ENCODE data around the gene TENT5A.

The TENT5A gene

DNA sequence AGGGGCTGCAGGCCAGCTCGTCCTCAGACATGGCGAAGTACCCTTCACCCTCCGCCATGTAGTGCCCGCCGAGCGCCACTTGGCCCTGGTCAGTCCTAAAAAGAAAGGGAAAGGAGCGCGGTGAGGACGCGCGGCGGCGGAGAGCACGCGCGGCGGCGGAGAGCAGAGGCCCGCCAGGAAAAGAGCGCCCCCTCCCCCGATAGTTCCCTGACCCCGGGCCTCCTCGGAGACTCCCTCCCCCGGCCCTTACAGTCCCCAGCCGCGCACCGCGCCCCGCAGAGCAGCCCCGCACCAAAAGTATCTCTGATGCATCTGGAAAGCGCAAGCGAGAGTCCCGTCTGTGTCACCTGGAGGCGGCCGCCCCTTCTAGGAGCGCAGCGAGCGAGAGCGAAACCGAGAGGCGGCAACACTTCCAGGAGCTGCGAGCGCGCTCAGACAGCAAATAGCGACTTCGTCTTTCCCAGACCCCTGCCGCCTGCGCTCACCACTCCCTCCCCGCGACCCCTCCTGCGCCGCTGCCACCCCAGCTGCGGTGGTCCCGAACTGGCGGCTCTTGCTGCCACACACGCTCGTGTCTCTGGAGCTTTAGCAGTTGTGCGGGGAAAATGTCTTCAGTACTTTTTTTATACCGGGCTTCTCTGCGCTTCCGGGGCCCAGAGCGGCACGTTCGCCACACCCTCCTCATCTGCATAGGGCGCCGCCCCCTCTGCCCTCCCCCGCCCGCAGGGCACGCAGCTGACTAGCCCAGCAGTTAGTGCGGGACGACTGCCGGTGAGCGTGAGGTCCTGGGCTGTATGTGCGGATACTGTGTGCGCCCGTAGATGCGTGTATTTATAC, at the start of gene TENT5A:
Gene TENT5A, minus strand, starts transcription at position 598 of the 837 bp plus-strand sequence. Its CDS starts 540 bp downstream, at position 58.
- TF ChIP-seq, protein P1, sequence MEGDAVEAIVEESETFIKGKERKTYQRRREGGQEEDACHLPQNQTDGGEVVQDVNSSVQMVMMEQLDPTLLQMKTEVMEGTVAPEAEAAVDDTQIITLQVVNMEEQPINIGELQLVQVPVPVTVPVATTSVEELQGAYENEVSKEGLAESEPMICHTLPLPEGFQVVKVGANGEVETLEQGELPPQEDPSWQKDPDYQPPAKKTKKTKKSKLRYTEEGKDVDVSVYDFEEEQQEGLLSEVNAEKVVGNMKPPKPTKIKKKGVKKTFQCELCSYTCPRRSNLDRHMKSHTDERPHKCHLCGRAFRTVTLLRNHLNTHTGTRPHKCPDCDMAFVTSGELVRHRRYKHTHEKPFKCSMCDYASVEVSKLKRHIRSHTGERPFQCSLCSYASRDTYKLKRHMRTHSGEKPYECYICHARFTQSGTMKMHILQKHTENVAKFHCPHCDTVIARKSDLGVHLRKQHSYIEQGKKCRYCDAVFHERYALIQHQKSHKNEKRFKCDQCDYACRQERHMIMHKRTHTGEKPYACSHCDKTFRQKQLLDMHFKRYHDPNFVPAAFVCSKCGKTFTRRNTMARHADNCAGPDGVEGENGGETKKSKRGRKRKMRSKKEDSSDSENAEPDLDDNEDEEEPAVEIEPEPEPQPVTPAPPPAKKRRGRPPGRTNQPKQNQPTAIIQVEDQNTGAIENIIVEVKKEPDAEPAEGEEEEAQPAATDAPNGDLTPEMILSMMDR (conservative IDR thresholded peaks at IDR 0.05; ENCODE audit: low read length): no peak
- peak within 1 kb of the TSS; percentile 96 for H3K4me3 ChIP-seq (ENCODE audit: low read length)
- DNase-seq (ENCODE audit: low read depth): peak; percentile 93

DNA sequence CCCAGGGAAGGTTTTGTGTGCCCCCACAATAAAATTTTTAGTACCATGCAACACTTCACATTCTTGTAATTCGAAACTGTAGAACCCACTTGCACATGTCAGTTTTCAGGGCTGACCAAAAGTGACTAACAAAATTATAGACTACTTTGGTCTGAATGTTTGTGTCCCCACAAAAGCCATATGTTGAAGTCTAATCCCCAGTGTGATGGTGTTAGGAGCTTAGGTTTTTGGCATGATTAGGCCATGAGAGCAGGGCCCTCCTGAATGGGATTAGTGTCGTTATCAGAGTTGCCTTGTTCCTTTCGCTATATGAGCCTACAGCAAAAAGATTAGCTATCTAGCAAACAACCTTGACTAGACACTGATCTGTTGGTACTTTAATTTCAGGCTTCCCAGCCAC, 49.0 kb upstream of the TENT5A start:
- TF ChIP-seq, protein P1 (conservative IDR thresholded peaks at IDR 0.05; ENCODE audit: low read length): no peak
- DNase-seq (ENCODE audit: low read depth): no peak
- H3K4me3 ChIP-seq (ENCODE audit: low read length): no peak overlapping the region

DNA sequence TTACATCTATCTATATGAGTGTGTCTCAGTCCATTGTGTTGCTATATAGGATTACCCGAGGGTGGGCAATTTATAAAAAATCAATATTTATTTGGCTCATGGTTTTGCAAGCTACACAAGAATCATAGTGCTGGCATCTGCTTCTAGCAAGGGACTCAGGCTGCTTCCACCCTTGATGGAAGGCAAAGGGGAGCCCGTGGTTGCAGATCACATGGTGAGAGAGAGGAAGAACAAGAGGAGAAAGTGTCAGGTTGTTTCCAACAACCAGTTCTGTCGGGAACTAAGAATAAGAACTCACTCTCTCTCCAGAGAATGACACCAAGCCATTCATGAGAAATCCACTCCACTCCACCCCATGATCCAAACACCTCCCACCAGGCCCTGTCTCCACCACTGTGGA, 48.2 kb upstream of the TENT5A start:
- DNase-seq (ENCODE audit: low read depth): no peak
- no peak overlapping the region for H3K4me3 ChIP-seq (ENCODE audit: low read length)
- TF ChIP-seq, protein P1 (conservative IDR thresholded peaks at IDR 0.05; ENCODE audit: low read length): no peak

DNA sequence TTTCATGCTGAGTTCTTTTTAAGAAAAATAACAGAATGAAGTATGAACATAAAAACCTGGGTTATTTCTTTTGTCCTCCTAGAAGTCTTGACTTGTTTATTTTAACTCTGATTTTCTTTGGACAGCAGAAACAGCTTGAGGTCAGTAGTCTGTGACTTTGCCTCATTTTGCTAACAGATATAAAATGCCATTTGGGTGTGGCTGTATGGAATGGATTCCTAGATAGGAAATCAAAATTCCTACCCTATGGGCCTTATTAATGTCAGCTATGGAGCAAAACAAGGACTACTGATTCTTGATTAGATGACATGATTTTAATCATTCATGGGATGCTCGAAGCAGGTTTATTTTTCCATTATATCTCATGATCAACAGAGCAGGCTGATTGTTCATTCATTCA, 46.8 kb upstream of the TENT5A start:
- TF ChIP-seq, protein P1 (conservative IDR thresholded peaks at IDR 0.05; ENCODE audit: low read length): no peak
- no peak for DNase-seq (ENCODE audit: low read depth)

DNA sequence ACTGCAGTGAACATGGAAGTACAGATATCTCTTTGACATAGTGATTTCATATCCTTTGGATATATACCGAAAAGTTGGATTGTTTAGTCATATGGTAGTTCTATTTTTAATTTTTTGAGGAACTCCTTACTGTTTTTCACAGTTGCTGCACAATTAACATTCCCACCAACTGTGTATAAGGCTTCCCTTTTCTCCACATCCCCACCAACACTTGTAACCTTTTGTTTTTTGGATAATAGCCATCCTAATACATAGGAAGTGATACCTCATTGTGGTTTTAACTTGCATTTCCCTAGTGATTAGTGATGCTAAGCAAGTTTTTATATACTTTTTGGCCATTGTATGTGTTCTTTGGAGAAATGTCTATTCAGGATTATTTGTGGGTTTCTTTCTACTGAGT, 45.1 kb upstream of the TENT5A start:
- TF ChIP-seq, protein P1 (conservative IDR thresholded peaks at IDR 0.05; ENCODE audit: low read length): no peak
- H3K4me3 ChIP-seq (ENCODE audit: low read length): no peak overlapping the region

More for the DNA sequence above, 46.8 kb upstream of the TENT5A start:
- H3K4me3 ChIP-seq (ENCODE audit: low read length): no peak overlapping the region

DNA sequence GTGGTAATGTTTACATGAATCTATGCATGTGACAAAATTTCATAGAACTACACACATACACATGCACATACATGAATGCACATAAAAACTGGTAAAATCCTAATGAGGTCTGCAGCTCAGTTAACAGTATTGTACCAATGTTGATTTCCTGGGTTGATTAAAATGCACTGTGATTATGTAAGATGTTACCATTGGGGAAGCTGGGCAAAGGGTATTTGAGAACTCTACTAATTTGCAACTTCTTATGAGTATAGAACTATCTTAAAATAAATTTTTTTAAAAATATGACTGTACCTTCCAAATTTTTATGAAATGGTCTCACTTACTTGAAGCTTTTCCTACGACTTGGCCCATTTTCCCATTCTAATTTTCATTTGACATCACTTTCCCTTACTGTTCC, 43.4 kb upstream of the TENT5A start:
- TF ChIP-seq, protein P1 (conservative IDR thresholded peaks at IDR 0.05; ENCODE audit: low read length): no peak

More for the DNA sequence above, 45.1 kb upstream of the TENT5A start:
- DNase-seq (ENCODE audit: low read depth): no peak

More for the DNA sequence above, 43.4 kb upstream of the TENT5A start:
- no peak overlapping the region for H3K4me3 ChIP-seq (ENCODE audit: low read length)
- DNase-seq (ENCODE audit: low read depth): no peak
